Measurements from ENCODE around the gene AMMECR1.
A peak's percentile ranks its signal among the peaks of the same experiment; 100 is the strongest.
"Not testable (repeated sequence)": the region's sequence is repeated elsewhere in the genome, so short reads cannot be mapped to it uniquely, and the experiment has no call there.

Gene AMMECR1

GRCh38 chrX:110317820-110318663 lies at the start of gene AMMECR1:
TSS of gene AMMECR1 (minus strand) at chrX:110318085. CDS start at chrX:110318071, 14 bp downstream.
- DNase-seq, result peak; percentile 58

GRCh38 chrX:110363244-110363643 lies 45.4 kb upstream of the AMMECR1 start:
- no peak for DNase-seq

GRCh38 chrX:110359273-110359672 lies 41.4 kb upstream of the AMMECR1 start:
- no peak for DNase-seq

GRCh38 chrX:110358548-110358947 lies 40.7 kb upstream of the AMMECR1 start, which contains the start of gene RTL9:
TSS of gene RTL9 (plus strand) at chrX:110358848. CDS start at chrX:110450618, 91,770 bp downstream.
- no peak for DNase-seq

GRCh38 chrX:110346681-110347080 lies 28.8 kb upstream of the AMMECR1 start:
- no peak for DNase-seq

- no peak for DNase-seq
Measured at GRCh38 chrX:110341189-110342035, 23.5 kb upstream of the AMMECR1 start.

GRCh38 chrX:110338935-110339334 lies 21.1 kb upstream of the AMMECR1 start:
- no peak for DNase-seq

GRCh38 chrX:110333458-110333857 lies 15.6 kb upstream of the AMMECR1 start:
- not testable (repeated sequence) for DNase-seq

- DNase-seq, result no peak
Measured at GRCh38 chrX:110331444-110332030, 13.7 kb upstream of the AMMECR1 start.

GRCh38 chrX:110328613-110329012 lies 10.7 kb upstream of the AMMECR1 start:
- DNase-seq, result not testable (repeated sequence)

GRCh38 chrX:110327336-110327735 lies 9.5 kb upstream of the AMMECR1 start:
- no peak for DNase-seq

- DNase-seq, result no peak
Measured at GRCh38 chrX:110326712-110327111, 8.8 kb upstream of the AMMECR1 start.

GRCh38 chrX:110322603-110323002 lies 4.7 kb upstream of the AMMECR1 start:
- DNase-seq, result peak; percentile 49

GRCh38 chrX:110321670-110322069 lies 3.8 kb upstream of the AMMECR1 start:
- DNase-seq, result no peak

GRCh38 chrX:110321081-110321480 lies 3.2 kb upstream of the AMMECR1 start:
- DNase-seq, result no peak

- peak; percentile 17 for DNase-seq
Measured at GRCh38 chrX:110320381-110320987, 2.6 kb upstream of the AMMECR1 start.

- DNase-seq, result peak; percentile 68
Measured at GRCh38 chrX:110318664-110318968, 731 bp upstream of the AMMECR1 start.

GRCh38 chrX:110317061-110317819 lies 645 bp downstream of the AMMECR1 start:
- no peak for DNase-seq

GRCh38 chrX:110316351-110317060 lies 1.4 kb downstream of the AMMECR1 start:
- DNase-seq, result no peak

GRCh38 chrX:110315551-110315950 lies 2.3 kb downstream of the AMMECR1 start:
- no peak for DNase-seq

- DNase-seq, result no peak
Measured at GRCh38 chrX:110311437-110312230, 6.3 kb downstream of the AMMECR1 start.
